B cell (primary cell): ENCODE results near the gene MYO1E. TPM values are rescaled to one million over a fixed set of nuclear protein-coding genes. Genes with fewer than 3 reads are reported as not detected.

Source experiments
- ATAC-seq: fragments of 200-7000 bp; cut with Tn5 transposase; one replicate; pipeline ENCODE4 v1.10.0; 2021; ENCODE audit warnings: low read depth, mild to moderate bottlenecking, moderate number of reproducible peaks, moderate library complexity
- CTCF ChIA-PET: fragments of 350-600 bp; sonication (Branson Sonifier 250); formaldehyde crosslinking; loops from one replicate; lab custom pipeline; 2021; ENCODE audit warnings: antibody characterized with exemption, inconsistent platforms; lab: Charles Lee
- POLR2A ChIA-PET: fragments of 350-600 bp; sonication (Branson Sonifier 250); formaldehyde crosslinking; loops from one replicate; lab custom pipeline; 2021; ENCODE audit warnings: antibody characterized with exemption; lab: Charles Lee
- DNase-seq: peaks from one replicate; pipeline ENCODE4 v3.0.0; 2013
- H2AFZ ChIP-seq: 2 replicates; pipeline ENCODE4 v1.6.1; 2012; ENCODE audit warnings: mild to moderate bottlenecking, low read depth, low read length; ENCODE audit not compliant: insufficient read depth, poor library complexity, severe bottlenecking
- H3K27ac ChIP-seq, 2 donors: 1 replicate in 1 of 2; 2 replicates in 1 of 2; pipeline ENCODE4 v1.5.1; 2012 to 2013; ENCODE audit warnings: low read length in 2 of 2, mild to moderate bottlenecking in 2 of 2, moderate library complexity in 1 of 2
- H3K27me3 ChIP-seq, 4 experiments: fragments of 200-600 bp in 1 of 4; sonication (generic) in 1 of 4; replicated peaks in 1 of 4; 1 replicate in 2 of 4; 2 replicates in 2 of 4; pipeline versions ENCODE4 v1.6.1 to v1.7.0; 2013 to 2016; ENCODE audit warnings: low read length in 3 of 4, mild to moderate bottlenecking in 2 of 4, mixed read lengths in 1 of 4, moderate library complexity in 1 of 4; ENCODE audit not compliant: insufficient read depth in 4 of 4, control insufficient read depth in 3 of 4; ENCODE audit errors: control extremely low read depth in 1 of 4
- H3K36me3 ChIP-seq, 2 experiments: replicated peaks in 1 of 2; 1 replicate in 1 of 2; 2 replicates in 1 of 2; pipeline versions ENCODE4 v1.6.1 to v1.7.1; 2013; ENCODE audit warnings: low read length in 1 of 2; ENCODE audit not compliant: insufficient read depth in 2 of 2, control insufficient read depth in 1 of 2; ENCODE audit errors: control extremely low read depth in 1 of 2, extremely low read depth in 1 of 2
- H3K4me1 ChIP-seq, 2 donors: fragments of 200-600 bp in 1 of 2; sonication (generic) in 1 of 2; 1 replicate in 1 of 2; 2 replicates in 1 of 2; pipeline versions ENCODE4 v1.5.1 to v1.6.1; 2013 to 2017; ENCODE audit warnings: low read length in 2 of 2; ENCODE audit not compliant: control insufficient read depth in 2 of 2, insufficient read depth in 2 of 2
- H3K4me2 ChIP-seq: replicated peaks from 2 replicates; pipeline ENCODE3; 2012; ENCODE audit warnings: mild to moderate bottlenecking, low read depth, low read length; ENCODE audit not compliant: poor library complexity, severe bottlenecking
- H3K4me3 ChIP-seq, 5 experiments: fragments of 200-600 bp in 1 of 5; sonication (generic) in 1 of 5; 1 replicate in 3 of 5; 2 replicates in 2 of 5; pipeline versions ENCODE4 v1.5.1 to v1.7.0; 2011 to 2016; ENCODE audit warnings: low read length in 4 of 5, mild to moderate bottlenecking in 4 of 5, low read depth in 2 of 5, control low read depth in 1 of 5, moderate library complexity in 1 of 5; ENCODE audit not compliant: insufficient read depth in 1 of 5; ENCODE audit errors: control extremely low read depth in 1 of 5, extremely low read depth in 1 of 5
- H3K79me2 ChIP-seq: fragments of 200-600 bp; sonication (generic); one replicate; pipeline ENCODE4 v1.6.0; 2016; ENCODE audit warnings: low read length; ENCODE audit not compliant: control insufficient read depth, insufficient read depth
- H3K9ac ChIP-seq: fragments of 200-600 bp; sonication (generic); 2 replicates; pipeline ENCODE4 v1.6.1; 2017; ENCODE audit warnings: mild to moderate bottlenecking, low read length, moderate library complexity
- H3K9me3 ChIP-seq, 3 donors: one replicate each; pipeline versions ENCODE4 v1.6.1 to v1.7.1; 2013; ENCODE audit warnings: low read length in 2 of 3; ENCODE audit not compliant: control insufficient read depth in 2 of 3, insufficient read depth in 1 of 3; ENCODE audit errors: control extremely low read depth in 1 of 3
- H4K20me1 ChIP-seq: 2 replicates; pipeline ENCODE4 v1.6.0; 2012; ENCODE audit warnings: mild to moderate bottlenecking, low read length; ENCODE audit not compliant: insufficient read depth, control insufficient read depth, poor library complexity, severe bottlenecking
- H3K27ac Mint-ChIP-seq: one replicate; pipeline ENCODE4 v1.8.0; 2021; ENCODE audit warnings: mixed read lengths
- H3K27me3 Mint-ChIP-seq: one replicate; pipeline ENCODE4 v1.8.0; 2021; ENCODE audit warnings: mixed read lengths
- H3K4me1 Mint-ChIP-seq: one replicate; pipeline ENCODE4 v1.8.0; 2021; ENCODE audit warnings: mixed read lengths
- H3K4me3 Mint-ChIP-seq: one replicate; pipeline ENCODE4 v1.8.0; 2021; ENCODE audit warnings: mixed read lengths
- H3K9me3 Mint-ChIP-seq: one replicate; pipeline ENCODE4 v1.8.0; 2022; ENCODE audit warnings: mixed read lengths; ENCODE audit not compliant: insufficient read depth
- CTCF ChIP-seq: fragments of 200-600 bp; IDR thresholded peaks from one replicate; pipeline ENCODE4 v1.8.0; 2022; ENCODE audit warnings: antibody characterized with exemption, mild to moderate bottlenecking
- EZH2 ChIP-seq: IDR thresholded peaks from 2 replicates; pipeline ENCODE4 v1.6.1; 2012; ENCODE audit warnings: borderline replicate concordance, low read depth, mild to moderate bottlenecking, moderate library complexity, low read length; ENCODE audit not compliant: insufficient read depth, poor library complexity, severe bottlenecking
- WGBS: methylation state at CpG from one replicate; pipeline ENCODE4 v1.1.5; 2013; ENCODE audit warnings: missing lambda C conversion rate; ENCODE audit not compliant: insufficient coverage; 5-methylcytosine and 5-hydroxymethylcytosine counted together
- intact Hi-C: fragments of 100-400 bp; cut with micrococcal nuclease; formaldehyde crosslinking; loops from one replicate; pipeline ENCODE4 v1.10.0; 2022
- polyA plus RNA-seq: library from polyadenylated mRNA; depleted of rRNA; stranded (reverse); fragments of >200 nt; gene quantifications from 2 replicates; pipeline ENCODE4 v1.2.3, GENCODE V29; 2012
- total RNA-seq, 2 donors: library from RNA; stranded (reverse); fragments of 120-200 nt in 1 of 2; gene quantifications; 1 replicate in 1 of 2; 2 replicates in 1 of 2; pipeline versions ENCODE4 v1.2.3 to v1.2.4, GENCODE V29; 2013 to 2022

MYO1E gene
- total and polyA plus RNA-seq, 2 donors (not counting 1 experiment from before 2014, with no cell fraction given), result 11.9 to 100.0 TPM

GRCh38 chr15:59243622-59244021 is 129.0 kb downstream of the MYO1E start:
- H3K9me3 Mint-ChIP-seq, result no peaks in the 10 kb centered on the region
- intact Hi-C loops, result no loop called here
- H3K4me3 Mint-ChIP-seq, result no peak overlapping the region
- Histone ChIP-seq H3K4me1 (peaks cover 5 to 13% of the 10 kb centered on the region in 2 donors), H3K36me3 (peaks cover 0 to 9% of the 10 kb centered on the region in 2 experiments), H3K4me2 (no peak overlapping the region), H3K27me3 (no peaks in the 10 kb centered on the region), H3K9ac (no peak overlapping the region), H3K4me3 (no peak overlapping the region), H3K79me2 (peaks cover 75% of the 10 kb centered on the region), H3K27ac (no peak overlapping the region), H2AFZ (no peak overlapping the region), H4K20me1 (no peaks in the 10 kb centered on the region), H3K9me3 (no peaks in the 10 kb centered on the region)
- no peak overlapping the region for H3K27ac Mint-ChIP-seq
- ChIA-PET CTCF (interaction anchor here (0.6 to 8.2 kb wide), 5 partner anchors 57 to 285 kb away, joined by 3 to 116 read pairs (median 4); no protein-coding TSS in a partner anchor), POLR2A (no interaction called here)
- TF ChIP-seq CTCF (no peak), EZH2 (no peak)
- DNase-seq (no peak), ATAC-seq (no peak)
- 88% methylated on average over 2 of the region's 5 CpGs for WGBS
- H3K27me3 Mint-ChIP-seq, result no peaks in the 10 kb centered on the region
- peaks cover 28% of the 10 kb centered on the region for H3K4me1 Mint-ChIP-seq

- CTCF ChIA-PET, result interaction anchor here (1.4 kb wide), 1 partner anchor 58 kb away, joined by 4 read pairs; no protein-coding TSS in a partner anchor
- Mint-ChIP-seq H3K9me3 (no peaks in the 10 kb centered on the region), H3K4me3 (no peak overlapping the region), H3K27ac (no peak overlapping the region), H3K4me1 (peaks cover 32% of the 10 kb centered on the region), H3K27me3 (no peaks in the 10 kb centered on the region)
- WGBS, result 100% methylated on average over 1 of the region's 2 CpGs
- Histone ChIP-seq H3K4me1 (peaks cover 9 to 11% of the 10 kb centered on the region in 2 donors), H3K4me3 (no peak overlapping the region), H3K27me3 (no peaks in the 10 kb centered on the region), H4K20me1 (no peaks in the 10 kb centered on the region), H3K9me3 (no peaks in the 10 kb centered on the region), H3K79me2 (peaks cover 75% of the 10 kb centered on the region), H3K4me2 (no peak overlapping the region), H2AFZ (no peak overlapping the region), H3K36me3 (peaks cover 0 to 9% of the 10 kb centered on the region in 2 experiments), H3K27ac (no peak overlapping the region), H3K9ac (no peak overlapping the region)
- no peak for DNase-seq
- no peak for ATAC-seq
- POLR2A ChIA-PET, result no interaction called here
- TF ChIP-seq CTCF (no peak), EZH2 (no peak)
- intact Hi-C loops, result no loop called here
Observed at GRCh38 chr15:59242649-59243048, 130.0 kb downstream of the MYO1E start.
